Right lung (tissue), 5 donors: ENCODE data around the gene TP53BP2. TPM values are rescaled to one million over a fixed set of nuclear protein-coding genes. Genes with fewer than 3 reads are reported as not detected.
"Not testable (repeated sequence)": the region's sequence is repeated elsewhere in the genome, so short reads cannot be mapped to it uniquely, and the experiment has no call there.

Experiments
- DNase-seq, 2 donors: peaks; one replicate each; pipeline ENCODE4 v3.0.0-alpha.2; 2013
- polyA plus RNA-seq, 5 donors: library from polyadenylated mRNA; unstranded; fragments of 120-200 nt; gene quantifications; one replicate each; pipeline versions ENCODE4 v1.2.1 to v1.2.3, GENCODE V29; 2013; ENCODE audit warnings: inconsistent platforms in 1 of 5, low replicate concordance in 1 of 5; ENCODE audit not compliant: insufficient read length in 5 of 5, insufficient read depth in 1 of 5

The TP53BP2 gene
- polyA plus RNA-seq, 5 donors = 38.3 to 66.3 (median 50.3) TPM

GRCh38 chr1:223831755-223832636 lies 13.8 kb downstream of the TP53BP2 start:
- DNase-seq = no peak

GRCh38 chr1:223829678-223830077 lies 16.1 kb downstream of the TP53BP2 start:
- DNase-seq = no peak

- no peak for DNase-seq
Observed at GRCh38 chr1:223828162-223828848, 17.4 kb downstream of the TP53BP2 start.

GRCh38 chr1:223827193-223827663 lies 18.5 kb downstream of the TP53BP2 start:
- DNase-seq = no peak

- DNase-seq = no peak
Observed at GRCh38 chr1:223825767-223826748, 19.7 kb downstream of the TP53BP2 start.

- no peak for DNase-seq
Observed at GRCh38 chr1:223824712-223825111, 21.0 kb downstream of the TP53BP2 start.

DNA sequence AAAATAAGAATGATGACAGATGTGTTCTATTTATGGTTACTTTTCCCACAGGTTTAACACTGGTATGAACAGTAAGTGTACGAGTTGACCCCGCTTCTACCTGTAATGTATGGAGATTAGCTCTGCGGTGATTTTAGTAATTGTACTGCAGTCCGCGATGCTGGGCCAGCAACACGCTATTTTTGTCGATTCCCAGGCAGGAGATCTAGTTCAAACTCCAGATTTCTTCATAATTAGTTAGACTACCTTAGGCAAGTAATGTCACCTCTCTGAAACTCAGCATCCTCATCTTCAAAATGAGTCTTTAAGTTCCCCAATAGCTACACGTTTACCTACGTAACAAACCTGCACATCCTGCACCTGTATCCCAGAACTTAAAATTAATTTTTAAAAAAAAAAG lies 21.5 kb downstream of the TP53BP2 start:
- no peak for DNase-seq

DNA sequence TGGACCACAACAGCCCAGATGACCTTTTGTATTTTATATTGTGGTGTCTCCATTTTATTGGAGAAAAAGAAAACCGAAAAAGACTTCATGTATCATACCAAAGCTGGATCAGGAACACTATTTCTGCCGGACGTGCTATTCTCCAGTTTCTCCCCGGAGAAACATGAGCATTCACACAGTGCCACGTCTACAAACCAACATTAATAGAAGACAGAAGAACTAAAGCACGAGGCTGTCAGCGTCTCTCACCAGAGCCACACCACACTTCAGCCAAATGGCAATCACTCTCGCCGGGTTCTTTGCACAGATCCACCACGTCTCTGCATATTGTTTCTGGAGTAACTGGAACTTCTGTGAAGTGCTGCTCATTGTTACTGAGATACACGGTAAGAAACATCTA lies 24.8 kb downstream of the TP53BP2 start:
- no peak for DNase-seq

- DNase-seq = no peak
Observed at GRCh38 chr1:223820515-223820858, 25.3 kb downstream of the TP53BP2 start.

GRCh38 chr1:223819730-223820514 lies 25.8 kb downstream of the TP53BP2 start:
- DNase-seq = no peak

GRCh38 chr1:223817265-223817664 lies 28.5 kb downstream of the TP53BP2 start:
- DNase-seq = not testable (repeated sequence)

- no peak for DNase-seq
Observed at GRCh38 chr1:223815865-223816264, 29.9 kb downstream of the TP53BP2 start.

DNA sequence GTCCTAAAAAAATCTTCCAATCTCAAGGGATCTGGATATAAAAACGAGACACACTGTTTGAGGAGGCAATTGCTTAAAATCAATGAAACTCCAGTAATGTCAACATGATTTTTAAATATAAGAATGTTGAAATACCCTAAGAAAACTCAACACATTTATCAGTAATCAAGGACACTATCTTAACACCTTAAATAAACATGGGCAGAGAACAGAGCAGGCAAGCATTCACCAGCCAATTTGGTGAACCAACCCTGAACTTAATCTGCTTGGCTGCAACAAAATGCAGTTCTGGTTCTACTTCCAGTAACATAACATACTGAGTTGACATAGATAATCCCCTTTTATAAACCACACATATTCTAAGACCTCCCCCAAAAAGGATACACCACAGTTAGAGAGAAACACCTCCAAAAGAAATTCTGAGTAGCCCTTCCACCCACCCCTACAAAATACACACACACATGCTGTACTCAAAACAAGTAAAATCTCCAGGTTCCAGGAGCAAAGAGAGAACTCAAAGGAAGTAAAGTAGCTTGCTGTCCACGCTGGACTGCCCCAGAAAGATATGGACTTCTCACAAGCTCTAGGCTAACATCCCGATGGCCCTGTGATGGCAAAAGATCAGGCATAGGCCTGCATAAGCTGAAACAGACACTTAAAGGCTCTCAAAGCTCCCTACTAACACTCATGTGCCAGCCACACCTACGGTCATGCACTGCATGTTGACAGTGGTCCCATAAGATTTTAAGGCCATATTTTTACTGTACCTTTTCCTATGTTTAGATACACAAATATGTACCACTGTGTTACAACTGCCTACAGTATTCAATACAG lies 30.5 kb downstream of the TP53BP2 start:
- DNase-seq = no peak

GRCh38 chr1:223813645-223814044 lies 32.1 kb downstream of the TP53BP2 start:
- DNase-seq = no peak

GRCh38 chr1:223811634-223812101 lies 34.1 kb downstream of the TP53BP2 start:
- no peak for DNase-seq

GRCh38 chr1:223810586-223810985 lies 35.2 kb downstream of the TP53BP2 start:
- DNase-seq = no peak

DNA sequence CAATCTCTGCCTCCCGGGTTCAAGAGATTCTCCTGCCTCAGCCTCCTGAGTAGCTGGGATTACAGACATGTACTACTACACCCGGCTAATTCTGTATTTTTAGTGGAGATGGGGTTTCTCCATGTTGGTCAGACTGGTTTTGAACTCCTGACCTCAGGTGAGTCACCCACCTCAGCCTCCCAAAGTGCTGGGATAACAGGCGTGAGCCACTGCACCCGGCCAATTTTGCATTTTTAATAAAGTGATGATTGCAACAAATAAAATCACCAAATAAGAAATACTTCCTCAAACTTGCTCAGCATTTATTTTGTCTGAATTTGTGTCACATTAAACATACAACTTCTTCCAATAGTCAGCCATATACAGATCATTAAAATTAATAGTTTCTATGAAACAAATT lies 35.8 kb downstream of the TP53BP2 start:
- DNase-seq = not testable (repeated sequence)

DNA sequence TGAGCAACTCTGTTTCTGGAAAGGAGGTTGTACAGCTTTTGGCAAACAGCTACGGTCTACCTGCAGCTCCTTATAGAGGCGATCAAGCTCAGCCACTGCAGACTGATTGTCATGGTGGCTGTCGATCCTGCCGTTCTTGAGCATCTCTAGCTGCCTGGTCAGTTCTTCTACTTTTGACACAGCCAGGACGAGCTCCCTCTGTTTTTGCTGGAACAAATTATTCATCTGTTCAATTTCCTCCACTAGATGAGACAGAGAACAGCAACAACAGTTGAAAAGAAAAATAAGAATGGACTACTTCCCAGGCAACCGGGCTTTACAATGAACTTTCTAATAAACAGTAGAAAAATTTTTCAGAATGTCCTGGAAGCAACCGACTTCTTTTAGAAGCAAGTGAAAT lies 42.5 kb downstream of the TP53BP2 start:
- no peak for DNase-seq

GRCh38 chr1:223802602-223803001 lies 43.1 kb downstream of the TP53BP2 start:
- no peak for DNase-seq

DNA sequence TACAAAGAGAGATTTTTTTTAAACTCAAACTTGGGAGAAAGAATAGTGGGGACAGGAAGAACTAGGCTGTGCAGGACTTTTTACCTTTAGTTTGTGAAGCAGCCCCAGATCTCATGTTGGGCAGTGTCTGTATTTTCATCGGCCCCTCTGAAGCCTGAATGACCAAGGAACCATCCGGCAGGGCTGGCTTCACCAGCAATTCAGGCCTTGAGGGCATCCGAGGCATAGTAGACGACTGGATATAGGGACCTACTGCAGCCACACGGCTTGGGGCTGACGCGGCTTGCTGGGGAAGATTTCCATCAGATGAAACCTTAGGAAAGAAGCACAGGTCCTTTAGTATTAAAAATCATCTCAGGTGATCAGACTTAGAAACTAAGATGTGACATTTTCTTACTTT lies 43.7 kb downstream of the TP53BP2 start:
- DNase-seq = no peak
